K562 (cell line): ENCODE measurements around the gene HAUS3. TPM values are rescaled to one million over a fixed set of nuclear protein-coding genes. Genes with fewer than 3 reads are reported as not detected.

ENCODE experiments used
- AFF1 ChIP-seq, 2 experiments: fragments of 450-650 bp; IDR thresholded peaks; 2 replicates each; pipeline ENCODE4 v1.6.1; 2018; ENCODE audit warnings: mild to moderate bottlenecking in 2 of 2, low read depth in 1 of 2; ENCODE audit not compliant: partially characterized antibody in 2 of 2
- BMI1 ChIP-seq: fragments of 150-350 bp; IDR thresholded peaks from 2 replicates; pipeline ENCODE4 v1.6.1; 2014; ENCODE audit warnings: low read length
- CTBP1 ChIP-seq: fragments of 450-650 bp; IDR thresholded peaks from 2 replicates; pipeline ENCODE4 v1.6.1; 2016; ENCODE audit warnings: borderline replicate concordance
- CUX1 ChIP-seq: fragments of 200-800 bp; sonication (Bioruptor generic); IDR thresholded peaks from 2 replicates; pipeline ENCODE4 v1.6.1; 2016; ENCODE audit warnings: missing genetic modification characterization, missing compliant biosample characterization
- ESRRB ChIP-seq: fragments of 250-450 bp; sonication (Bioruptor Pico); IDR thresholded peaks from 2 replicates; pipeline ENCODE4 v1.5.0; 2020; ENCODE audit warnings: mild to moderate bottlenecking, moderate library complexity, borderline replicate concordance
- HMBOX1 ChIP-seq: sonication (generic); IDR thresholded peaks from 2 replicates; pipeline ENCODE4 v1.6.1; 2016
- JUN ChIP-seq, 2 experiments: sonication (generic) in 1 of 2; formaldehyde crosslinking in 1 of 2; IDR thresholded peaks; 2 replicates each; pipeline versions ENCODE4 v1.6.1 to v1.8.0; 2012 to 2022; ENCODE audit warnings: borderline replicate concordance in 2 of 2, mild to moderate bottlenecking in 2 of 2, improper control_type of control experiment in 1 of 2, low read depth in 1 of 2, low read length in 1 of 2, missing genetic modification reagents in 1 of 2
- POLR2A ChIP-seq: fragments of 450-650 bp; conservative IDR thresholded peaks from 2 replicates; pipeline ENCODE4 v1.6.1; 2016
- RFX5 ChIP-seq: IDR thresholded peaks from 2 replicates; pipeline ENCODE4 v1.6.1; 2011; ENCODE audit warnings: low read depth, mild to moderate bottlenecking, improper control_type of control experiment, low read length
- TFAP4 ChIP-seq: sonication (generic); formaldehyde crosslinking; IDR thresholded peaks from 2 replicates; pipeline ENCODE4 v1.8.0; 2022; ENCODE audit warnings: missing genetic modification reagents, mild to moderate bottlenecking, moderate library complexity, borderline replicate concordance
- YY1 ChIP-seq, 3 experiments: IDR thresholded peaks; 2 replicates each; pipeline ENCODE4 v1.6.1; 2011; ENCODE audit warnings: low read length in 2 of 3, mild to moderate bottlenecking in 2 of 3, moderate library complexity in 2 of 3, borderline replicate concordance in 1 of 3, control low read depth in 1 of 3, low read depth in 1 of 3; ENCODE audit not compliant: insufficient read depth in 3 of 3, insufficient replicate concordance in 2 of 3, control insufficient read depth in 1 of 3, insufficient read length in 1 of 3; ENCODE audit errors: extremely low read depth in 1 of 3
- ZC3H11A ChIP-seq: IDR thresholded peaks from 2 replicates; pipeline ENCODE4 v1.6.1; 2012; ENCODE audit warnings: low read depth, low read length, improper control_type of control experiment
- ZNF436 ChIP-seq: fragments of 250-450, 450-650 bp; sonication (Bioruptor Pico); formaldehyde crosslinking; IDR thresholded peaks from 2 replicates; pipeline ENCODE4 v1.7.0; 2020; ENCODE audit warnings: mild to moderate bottlenecking
- polyA plus RNA-seq, 8 experiments: library from polyadenylated mRNA; depleted of rRNA in 4 of 8; stranded (reverse) in 5 of 8; unstranded in 3 of 8; fragments of >200 nt; fragmentation: Nextera tagmentation in 2 of 8; fragmentation: Illumina TruSeq in 1 of 8; extraction: Ambion mirVana in 2 of 8; extraction: Trizol in 1 of 8; gene quantifications; 2 replicates each; pipeline versions ENCODE4 v1.2.1 to v1.2.3, GENCODE V29; 2011 to 2014; ENCODE audit warnings: inconsistent platforms in 1 of 8, missing spikeins in 1 of 8
- total RNA-seq, 7 experiments: library from RNA; depleted of rRNA in 6 of 7; stranded (reverse); fragments of >200 nt in 6 of 7; fragmentation: Illumina TruSeq in 2 of 7; extraction: Trizol in 2 of 7; gene quantifications; 2 replicates each; pipeline versions ENCODE4 v1.2.1 to v1.2.3, GENCODE V29; 2011 to 2021; ENCODE audit warnings: low replicate concordance in 1 of 7

The HAUS3 gene
- total and polyA plus RNA-seq, 9 of the 15 experiments (the other 6 are each of a cell fraction or from before 2014, with no cell fraction given) = 8.9 to 25.7 (median 21.5) TPM

- TF ChIP-seq CUX1 (CRISPR knock-in tag) = no peak
- TF ChIP-seq ESRRB = no peak
- TF ChIP-seq JUN (IDR thresholded peaks at IDR 0.05; ENCODE audit: borderline replicate concordance, low read depth, low read length) = 0 out of 2 replicates have a peak, but pooled peaks have one; percentile 29
- peak; percentile 81; the same call in 1 of the 2 replicates for TF ChIP-seq JUN (CRISPR knock-in tag; IDR thresholded peaks at IDR 0.05; ENCODE audit: borderline replicate concordance)
- no peak for TF ChIP-seq YY1 (IDR thresholded peaks at IDR 0.05; ENCODE audit: borderline replicate concordance in 1 of 3, control insufficient read depth in 1 of 3, extremely low read depth in 1 of 3, insufficient read depth in 3 of 3, insufficient read length in 1 of 3, insufficient replicate concordance in 2 of 3, low read depth in 1 of 3, low read length in 2 of 3)
- no peak for TF ChIP-seq ZNF436 (CRISPR knock-in tag)
- no peak for TF ChIP-seq AFF1 (IDR thresholded peaks at IDR 0.05; ENCODE audit: low read depth in 1 of 2, partially characterized antibody in 2 of 2)
- TF ChIP-seq HMBOX1 = no peak
- TF ChIP-seq RFX5 = no peak
- peak; percentile 76 for TF ChIP-seq TFAP4 (CRISPR knock-in tag)
- TF ChIP-seq BMI1 = no peak
- TF ChIP-seq CTBP1 = peak; percentile 73
- no peak for TF ChIP-seq ZC3H11A
- TF ChIP-seq POLR2A = peak; percentile 80
Observed at GRCh38 chr4:2241410-2242353, at the start of gene HAUS3, which contains the start of gene POLN (continued).
